HepG2 (cell line): Measurements from ENCODE around the gene AAR2. TPM values are rescaled to one million over a fixed set of nuclear protein-coding genes. Genes with fewer than 3 reads are reported as not detected.

Experiments used
- ATAC-seq: fragments of 200-7000 bp; cut with Tn5 transposase; 3 replicates; pipeline ENCODE4 v1.9.1; 2020; ENCODE audit warnings: mild to moderate bottlenecking, moderate library complexity
- BruUV-seq: library from RNA; stranded (reverse); fragments of 400-500 nt; replicated peaks from 2 replicates; lab custom pipeline; 2021; lab: Mats Ljungman, UMichigan
- CTCF ChIA-PET: fragments of 300-600 bp; formaldehyde crosslinking; extraction: SDS; loops from one replicate; lab custom pipeline; 2021; ENCODE audit warnings: low total read pairs, inconsistent platforms, low intra/inter-chr PET ratio; lab: Yijun Ruan, JAX
- POLR2A ChIA-PET: fragments of 350-600 bp; sonication (Branson Sonifier 250); formaldehyde crosslinking; loops from one replicate; lab custom pipeline; 2020; ENCODE audit warnings: antibody characterized with exemption, inconsistent platforms; lab: Yijun Ruan, JAX
- DNase-seq: peaks from one replicate; pipeline ENCODE4 v3.0.0-alpha.2; 2015; ENCODE audit warnings: low spot score
- FAIRE-seq: peaks from 3 replicates; lab custom pipeline; 2011; peaks lifted over from hg19 to GRCh38; lab: Jason Lieb, UNC
- H2AFZ ChIP-seq: one replicate; pipeline ENCODE4 v1.6.1; 2011; ENCODE audit warnings: low read length, inconsistent platforms
- H3K27ac ChIP-seq: fragments of 300-600 bp; 3 replicates; pipeline ENCODE4 v1.8.0; 2011; ENCODE audit warnings: mixed run types, mild to moderate bottlenecking, mixed read lengths, low read length, inconsistent platforms; ENCODE audit not compliant: insufficient read depth; ENCODE audit errors: extremely low read length
- H3K27me3 ChIP-seq, 2 experiments: fragments of 200-600 bp in 1 of 2; 2 replicates in 1 of 2; 3 replicates in 1 of 2; pipeline versions ENCODE4 v1.6.0 to v1.8.0; 2011; ENCODE audit warnings: low read length in 2 of 2, mild to moderate bottlenecking in 2 of 2, moderate library complexity in 2 of 2, inconsistent platforms in 1 of 2; ENCODE audit not compliant: insufficient read depth in 2 of 2, control insufficient read depth in 1 of 2
- H3K36me3 ChIP-seq, 2 experiments: fragments of 200-600 bp in 1 of 2; replicated peaks in 1 of 2; 2 replicates in 1 of 2; 3 replicates in 1 of 2; pipeline versions ENCODE4 v1.5.1 to v1.8.0; 2011; ENCODE audit warnings: low read length in 2 of 2, inconsistent platforms in 1 of 2; ENCODE audit not compliant: insufficient read depth in 2 of 2, control insufficient read depth in 1 of 2
- H3K4me1 ChIP-seq: 2 replicates; pipeline ENCODE4 v1.5.1; 2012; ENCODE audit warnings: low read length, inconsistent platforms; ENCODE audit not compliant: insufficient read depth
- H3K4me2 ChIP-seq: 2 replicates; pipeline ENCODE4 v1.6.0; 2011; ENCODE audit warnings: low read depth, low read length, inconsistent platforms
- H3K4me3 ChIP-seq, 3 experiments: fragments of 200-600 bp in 1 of 3; sonication (generic), shearing (Covaris generic) in 1 of 3; replicated peaks in 1 of 3; 2 replicates each; pipeline ENCODE4 v1.5.1; 2011 to 2016; ENCODE audit warnings: low read length in 3 of 3, inconsistent platforms in 2 of 3, low read depth in 2 of 3, mild to moderate bottlenecking in 2 of 3, control low read depth in 1 of 3, mixed read lengths in 1 of 3; ENCODE audit not compliant: insufficient read depth in 1 of 3
- H3K79me2 ChIP-seq: one replicate; pipeline ENCODE4 v1.6.1; 2011; ENCODE audit warnings: low read length, inconsistent platforms; ENCODE audit not compliant: insufficient read depth
- H3K9ac ChIP-seq: 2 replicates; pipeline ENCODE4 v1.6.0; 2011; ENCODE audit warnings: mild to moderate bottlenecking, low read depth, low read length, inconsistent platforms; ENCODE audit not compliant: insufficient read depth
- H3K9me3 ChIP-seq: 2 replicates; pipeline ENCODE4 v1.5.1; 2012; ENCODE audit warnings: mild to moderate bottlenecking, low read length
- H4K20me1 ChIP-seq: 2 replicates; pipeline ENCODE4 v1.6.0; 2011; ENCODE audit warnings: inconsistent platforms, mild to moderate bottlenecking, low read length, moderate library complexity; ENCODE audit not compliant: insufficient read depth
- BHLHE40 ChIP-seq: IDR thresholded peaks from 2 replicates; pipeline ENCODE4 v1.6.1; 2011; ENCODE audit warnings: low read length, improper control_type of control experiment
- CREB1 ChIP-seq, 2 experiments: fragments of 450-650 bp in 1 of 2; IDR thresholded peaks; 2 replicates each; pipeline ENCODE4 v1.6.1; 2016 to 2017; ENCODE audit warnings: control low read depth in 1 of 2, mild to moderate bottlenecking in 1 of 2, missing compliant biosample characterization in 1 of 2, missing genetic modification characterization in 1 of 2
- DNMT3B ChIP-seq: conservative IDR thresholded peaks from 2 replicates; pipeline ENCODE4 v1.6.1; 2016; ENCODE audit warnings: missing biosample characterization, control low read depth
- ELF1 ChIP-seq: sonication (generic); formaldehyde crosslinking; IDR thresholded peaks from 2 replicates; pipeline ENCODE4 v1.4.0; 2020; ENCODE audit warnings: missing genetic modification reagents
- ETV6 ChIP-seq: sonication (generic); formaldehyde crosslinking; conservative IDR thresholded peaks from 2 replicates; pipeline ENCODE4 v1.4.0; 2020; ENCODE audit warnings: missing genetic modification reagents
- NR2F6 ChIP-seq, 2 experiments: IDR thresholded peaks; 2 replicates each; pipeline ENCODE4 v1.6.1; 2016; ENCODE audit warnings: antibody characterized with exemption in 1 of 2, mild to moderate bottlenecking in 1 of 2
- PCBP1 ChIP-seq: fragments of 200-400 bp; formaldehyde crosslinking; IDR thresholded peaks from 2 replicates; pipeline ENCODE4 v1.6.1; 2017; ENCODE audit warnings: mild to moderate bottlenecking, low read depth, low read length, borderline replicate concordance
- ZNF326 ChIP-seq: sonication (generic); formaldehyde crosslinking; IDR thresholded peaks from 2 replicates; pipeline ENCODE4 v1.4.0; 2020; ENCODE audit warnings: missing genetic modification reagents, borderline replicate concordance
- ZNF512B ChIP-seq: sonication (generic); formaldehyde crosslinking; IDR thresholded peaks from 2 replicates; pipeline ENCODE4 v1.5.1; 2020; ENCODE audit warnings: missing genetic modification reagents, mild to moderate bottlenecking, borderline replicate concordance
- ZNF543 ChIP-seq: sonication (generic); formaldehyde crosslinking; IDR thresholded peaks from 2 replicates; pipeline ENCODE4 v1.4.0; 2020; ENCODE audit warnings: mild to moderate bottlenecking, missing genetic modification reagents
- ZNF629 ChIP-seq: sonication (generic); formaldehyde crosslinking; conservative IDR thresholded peaks from 2 replicates; pipeline ENCODE4 v1.5.0; 2020; ENCODE audit warnings: missing genetic modification reagents
- ZNF768 ChIP-seq: sonication (generic); formaldehyde crosslinking; IDR thresholded peaks from 2 replicates; pipeline ENCODE4 v1.4.0; 2020; ENCODE audit warnings: missing genetic modification reagents
- WGBS: methylation state at CpG from one replicate; pipeline ENCODE4 v1.1.6; 2017; ENCODE audit warnings: low lambda C conversion rate; 5-methylcytosine and 5-hydroxymethylcytosine counted together
- in situ Hi-C: cut with HindIII; loops from 2 replicates; pipeline ENCODE4 v1.10.0; 2017; ENCODE audit warnings: low pct_unique_long_range_greater_than_20kb; ENCODE audit not compliant: extremely low pct_ligation_motif_present
- intact Hi-C: fragments of 100-400 bp; cut with micrococcal nuclease; formaldehyde crosslinking; loops from one replicate; pipeline ENCODE4 v1.10.0; 2022; ENCODE audit not compliant: unreplicated experiment
- polyA plus RNA-seq, 8 experiments: library from polyadenylated mRNA; depleted of rRNA in 3 of 8; stranded (reverse) in 7 of 8; unstranded in 1 of 8; fragments of >200 nt; fragmentation: Illumina TruSeq in 4 of 8; extraction: Trizol in 4 of 8; gene quantifications; 2 replicates each; pipeline versions ENCODE4 v1.2.1 to v1.2.3, GENCODE V29; 2011 to 2016; ENCODE audit warnings: low read depth in 4 of 8, missing spikeins in 1 of 8, mixed read lengths in 1 of 8; ENCODE audit not compliant: insufficient read depth in 1 of 8
- total RNA-seq, 5 experiments: library from RNA; depleted of rRNA; stranded (reverse); fragments of >200 nt; fragmentation: Illumina TruSeq; extraction: Trizol; gene quantifications; 2 replicates each; pipeline ENCODE4 v1.2.3, GENCODE V29; 2016; ENCODE audit warnings: low read depth in 1 of 5

The AAR2 gene
- total and polyA plus RNA-seq, 2 of the 13 experiments (the other 11 are each of a cell fraction or from before 2014, with no cell fraction given): 45.2 to 46.2 TPM

DNA sequence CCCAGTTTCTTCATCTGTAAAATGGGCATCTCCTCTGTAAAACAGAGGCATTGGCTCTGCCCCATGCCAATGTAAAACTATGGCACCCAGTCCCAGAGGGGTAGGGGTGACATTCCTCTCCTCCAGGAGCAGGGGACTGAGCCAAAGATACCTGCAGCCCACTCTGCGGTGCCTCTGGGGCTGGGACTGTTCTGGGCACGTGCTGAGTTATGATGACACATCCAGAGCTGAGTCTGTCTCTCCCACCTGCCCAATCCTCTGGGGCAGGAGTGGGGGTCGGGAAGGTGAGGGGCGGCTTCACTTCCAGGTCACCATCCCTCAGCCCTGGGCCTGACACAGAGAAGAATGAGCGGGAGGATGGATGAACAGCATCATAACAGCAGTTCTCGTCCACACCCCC is 29.9 kb downstream of the AAR2 start:
- CTCF ChIA-PET: no interaction called here
- H2AFZ ChIP-seq: no peak overlapping the region

More for the DNA sequence above, 29.9 kb downstream of the AAR2 start:
- Histone ChIP-seq H3K27ac (no peak overlapping the region), H4K20me1 (no peaks in the 10 kb centered on the region), H3K9ac (no peak overlapping the region), H3K4me1 (peaks cover 24% of the 10 kb centered on the region), H3K9me3 (no peaks in the 10 kb centered on the region), H3K36me3 (no peaks in the 10 kb centered on the region), H3K79me2 (no peaks in the 10 kb centered on the region), H3K27me3 (peaks cover 7 to 68% of the 10 kb centered on the region in 2 experiments), H3K4me2 (no peak overlapping the region), H3K4me3 (no peak overlapping the region)
- POLR2A ChIA-PET: no interaction called here
- in situ Hi-C loops (no loop called here), intact Hi-C loops (no loop called here)
- ATAC-seq (no peak), FAIRE-seq (no peak), DNase-seq (no peak)
- BruUV-seq: no TSS peak
- TF ChIP-seq ZNF543 (CRISPR knock-in tag) (no peak), PCBP1 (no peak), CREB1 (IDR thresholded peaks at IDR 0.05) (peak; percentile 21; the same call in 1 of the 2 replicates), CREB1 (CRISPR knock-in tag; IDR thresholded peaks at IDR 0.05) (no peak), DNMT3B (no peak), ZNF768 (CRISPR knock-in tag) (no peak), ZNF512B (CRISPR knock-in tag) (no peak), NR2F6 (IDR thresholded peaks at IDR 0.05) (no peak), NR2F6 (CRISPR knock-in tag; IDR thresholded peaks at IDR 0.05) (no peak), ZNF629 (peak; percentile 75), ELF1 (CRISPR knock-in tag) (no peak), BHLHE40 (peak; percentile 73), ETV6 (CRISPR knock-in tag) (no peak), ZNF326 (CRISPR knock-in tag) (no peak)
- WGBS: 15% methylated on average over 6 of the region's 6 CpGs
